ENCODE measurements around the gene DENND4A.
"Not testable (repeated sequence)": the region's sequence is repeated elsewhere in the genome, so short reads cannot be mapped to it uniquely, and the experiment has no call there.

DNA sequence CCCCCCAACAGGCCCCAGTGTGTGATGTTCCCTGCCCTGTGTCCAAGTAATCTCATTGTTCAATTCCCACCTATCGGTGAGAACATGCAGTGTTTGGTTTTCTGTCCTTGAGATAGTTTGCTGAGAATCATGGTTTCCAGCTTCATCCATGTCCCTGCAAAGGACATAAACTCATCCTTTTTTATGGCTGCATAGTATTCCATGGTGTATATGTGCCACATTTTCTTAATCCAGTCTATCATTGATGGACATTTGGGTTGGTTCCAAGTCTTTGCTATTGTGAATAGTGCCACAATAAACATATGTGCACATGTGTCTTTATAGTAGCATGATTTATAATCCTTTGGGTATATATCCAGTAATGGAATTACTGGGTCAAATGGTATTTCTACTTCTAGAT, 176.2 kb downstream of the DENND4A start:
- TF ChIP-seq ZNF274 (IDR thresholded peaks at IDR 0.05; ENCODE audit: low read depth, low read length); YY1 (IDR thresholded peaks at IDR 0.05; ENCODE audit: insufficient read depth, insufficient read length); SUZ12 (IDR thresholded peaks at IDR 0.05; ENCODE audit: extremely low read depth, insufficient read depth, insufficient read length): not testable (repeated sequence)
